GM04504 (cell line): ENCODE measurements around the gene IGFBP4.
A peak's percentile ranks its signal among the peaks of the same experiment; 100 is the strongest.

Experiments used
- DNase-seq: peaks from one replicate; pipeline ENCODE4 v3.0.0-alpha.2; 2012; ENCODE audit warnings: low read depth

Gene IGFBP4

GRCh38 chr17:40432864-40433528 lies 10.3 kb upstream of the IGFBP4 start:
- no peak for DNase-seq

GRCh38 chr17:40433551-40434415 lies 9.5 kb upstream of the IGFBP4 start:
- DNase-seq, result no peak

- DNase-seq, result no peak
Observed at GRCh38 chr17:40436636-40437035, 6.6 kb upstream of the IGFBP4 start.

GRCh38 chr17:40437095-40437732 lies 6.0 kb upstream of the IGFBP4 start:
- DNase-seq, result no peak

- no peak for DNase-seq
Observed at GRCh38 chr17:40440166-40440565, 3.1 kb upstream of the IGFBP4 start.

- no peak for DNase-seq
Observed at GRCh38 chr17:40442392-40443195, 656 bp upstream of the IGFBP4 start.

GRCh38 chr17:40443988-40444899 lies 994 bp downstream of the IGFBP4 start:
- DNase-seq, result no peak

- DNase-seq, result no peak
Observed at GRCh38 chr17:40445751-40446468, 2.7 kb downstream of the IGFBP4 start.

- DNase-seq, result no peak
Observed at GRCh38 chr17:40447148-40447644, 3.9 kb downstream of the IGFBP4 start.

GRCh38 chr17:40447806-40448205 lies 4.6 kb downstream of the IGFBP4 start:
- no peak for DNase-seq

- DNase-seq, result no peak
Observed at GRCh38 chr17:40448213-40448638, 5.0 kb downstream of the IGFBP4 start.

GRCh38 chr17:40448639-40449261 lies 5.5 kb downstream of the IGFBP4 start:
- no peak for DNase-seq

GRCh38 chr17:40450175-40450574 lies 6.9 kb downstream of the IGFBP4 start:
- DNase-seq, result no peak

GRCh38 chr17:40451420-40451819 lies 8.2 kb downstream of the IGFBP4 start:
- DNase-seq, result peak; percentile 90

- DNase-seq, result no peak
Observed at GRCh38 chr17:40452216-40452787, 9.1 kb downstream of the IGFBP4 start.

GRCh38 chr17:40452921-40453378 lies 9.7 kb downstream of the IGFBP4 start:
- DNase-seq, result no peak

GRCh38 chr17:40453881-40454612 lies 10.8 kb downstream of the IGFBP4 start:
- DNase-seq, result no peak

- no peak for DNase-seq
Observed at GRCh38 chr17:40454613-40454995, 11.4 kb downstream of the IGFBP4 start.
